Upper lobe of left lung (tissue), 6 donors: ENCODE data around the gene AURKAIP1. TPM values are rescaled to one million over a fixed set of nuclear protein-coding genes. Genes with fewer than 3 reads are reported as not detected.

ENCODE experiments used
- ATAC-seq, 2 donors: fragments of 200-7000 bp; cut with Tn5 transposase; one replicate each; pipeline ENCODE4 v1.9.1; 2022; ENCODE audit warnings: mild to moderate bottlenecking in 2 of 2, moderate library complexity in 2 of 2; ENCODE audit not compliant: low FRiP score in 2 of 2
- DNase-seq, 2 donors: peaks; one replicate each; pipeline ENCODE4 v3.0.0-alpha.2; 2019 to 2020
- H3K27ac ChIP-seq, 4 donors: fragments of 200-600 bp; sonication (generic); one replicate each; pipeline ENCODE4 v1.5.1; 2016 to 2019
- H3K27me3 ChIP-seq, 4 donors: fragments of 200-600 bp; sonication (generic); one replicate each; pipeline ENCODE4 v1.5.1; 2017 to 2019
- H3K36me3 ChIP-seq, 4 donors: fragments of 200-600 bp; sonication (generic); one replicate each; pipeline ENCODE4 v1.5.1; 2016 to 2019
- H3K4me1 ChIP-seq, 4 donors: fragments of 200-600 bp; sonication (generic); one replicate each; pipeline ENCODE4 v1.5.1; 2018 to 2019
- H3K4me3 ChIP-seq, 4 donors: fragments of 200-600 bp; sonication (generic); one replicate each; pipeline ENCODE4 v1.5.1; 2017 to 2019; ENCODE audit warnings: mild to moderate bottlenecking in 2 of 4, moderate library complexity in 1 of 4
- H3K9me3 ChIP-seq, 4 donors: fragments of 200-600 bp; sonication (generic); one replicate each; pipeline ENCODE4 v1.5.1; 2018 to 2019
- EP300 ChIP-seq, 4 donors: sonication (generic); formaldehyde crosslinking; IDR thresholded peaks; one replicate each; pipeline ENCODE4 v1.5.1; 2017; ENCODE audit warnings: antibody characterized with exemption in 4 of 4, control low read depth in 2 of 4
- POLR2A ChIP-seq, 4 donors: fragments of 450-650 bp; IDR thresholded peaks; one replicate each; pipeline ENCODE4 v1.5.1; 2016 to 2017; ENCODE audit warnings: antibody characterized with exemption in 4 of 4, mild to moderate bottlenecking in 2 of 4
- POLR2AphosphoS5 ChIP-seq, 2 donors: sonication (generic); formaldehyde crosslinking; IDR thresholded peaks; one replicate each; pipeline ENCODE4 v1.5.1; 2017; ENCODE audit warnings: antibody characterized with exemption in 2 of 2
- WGBS, 2 donors: methylation state at CpG; one replicate each; pipeline ENCODE4 v1.1.5; 2017 to 2018; 5-methylcytosine and 5-hydroxymethylcytosine counted together
- total RNA-seq, 6 donors: library from RNA; depleted of rRNA in 4 of 6; stranded (reverse); fragments of >200 nt in 4 of 6; gene quantifications; one replicate each; pipeline versions ENCODE4 v1.1.0 to v1.2.1, GENCODE V29; 2016 to 2021
- TF ChIP-seq, protein P1 (sequence below), 6 experiments: fragments of 450-650 bp in 4 of 6; fragments of 200-600 bp in 2 of 6; sonication (generic) in 2 of 6; IDR thresholded peaks; one replicate each; pipeline ENCODE4 v1.5.1; 2016 to 2019; ENCODE audit warnings: antibody characterized with exemption in 6 of 6
- donor health status: DM: no; HTN: no; CAD: no; lungs with moderate emphysema.
- donor health status: DM: no; HTN: yes; CAD: no; lungs with severe emphysema.

AURKAIP1 gene
- total RNA-seq, 6 donors from 2014 or later, result 76.0 to 149 (median 119) TPM

DNA sequence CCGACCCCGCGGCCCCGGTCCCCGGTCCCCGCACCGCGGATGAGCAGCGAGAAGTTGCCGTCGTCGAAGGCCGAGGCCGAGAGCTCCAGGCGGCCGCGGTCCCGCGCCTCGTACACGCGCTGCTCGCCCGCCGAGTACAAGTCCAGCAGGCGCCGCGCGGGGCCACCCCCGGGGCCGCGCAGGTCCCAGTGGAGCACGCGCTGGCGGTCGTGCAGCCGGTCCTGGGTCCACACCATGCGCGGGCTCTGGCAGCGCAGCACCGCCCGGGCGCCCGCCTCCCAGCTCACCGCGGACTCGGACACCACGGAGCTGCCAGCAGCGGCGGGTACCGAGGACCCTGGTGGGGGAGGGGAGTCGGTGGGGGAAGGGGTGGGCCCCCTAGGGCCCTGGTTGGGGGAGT lies 19.6 kb downstream of the AURKAIP1 start:
- Histone ChIP-seq H3K36me3 (peaks cover 0 to 6% (median 0%) of the 10 kb centered on the region in 4 donors), H3K27ac (peak overlapping the region in 2 of 4 donors; percentile 42 to 81), H3K4me3 (peak overlapping the region in 3 of 4 donors; percentile 9 to 30 (median 29)), H3K4me1 (peaks cover 31 to 69% (median 63%) of the 10 kb centered on the region in 4 donors), H3K27me3 (peaks cover 2 to 54% (median 29%) of the 10 kb centered on the region in 4 donors), H3K9me3 (no peaks in the 10 kb centered on the region)
- ATAC-seq (no peak), DNase-seq (peak in 1 of 2 donors; percentile 91)
- TF ChIP-seq, protein P1, sequence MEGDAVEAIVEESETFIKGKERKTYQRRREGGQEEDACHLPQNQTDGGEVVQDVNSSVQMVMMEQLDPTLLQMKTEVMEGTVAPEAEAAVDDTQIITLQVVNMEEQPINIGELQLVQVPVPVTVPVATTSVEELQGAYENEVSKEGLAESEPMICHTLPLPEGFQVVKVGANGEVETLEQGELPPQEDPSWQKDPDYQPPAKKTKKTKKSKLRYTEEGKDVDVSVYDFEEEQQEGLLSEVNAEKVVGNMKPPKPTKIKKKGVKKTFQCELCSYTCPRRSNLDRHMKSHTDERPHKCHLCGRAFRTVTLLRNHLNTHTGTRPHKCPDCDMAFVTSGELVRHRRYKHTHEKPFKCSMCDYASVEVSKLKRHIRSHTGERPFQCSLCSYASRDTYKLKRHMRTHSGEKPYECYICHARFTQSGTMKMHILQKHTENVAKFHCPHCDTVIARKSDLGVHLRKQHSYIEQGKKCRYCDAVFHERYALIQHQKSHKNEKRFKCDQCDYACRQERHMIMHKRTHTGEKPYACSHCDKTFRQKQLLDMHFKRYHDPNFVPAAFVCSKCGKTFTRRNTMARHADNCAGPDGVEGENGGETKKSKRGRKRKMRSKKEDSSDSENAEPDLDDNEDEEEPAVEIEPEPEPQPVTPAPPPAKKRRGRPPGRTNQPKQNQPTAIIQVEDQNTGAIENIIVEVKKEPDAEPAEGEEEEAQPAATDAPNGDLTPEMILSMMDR (IDR thresholded peaks at IDR 0.05), result no peak
- TF ChIP-seq EP300 (IDR thresholded peaks at IDR 0.05), result no peak
- no peak for TF ChIP-seq POLR2AphosphoS5 (IDR thresholded peaks at IDR 0.05)
- TF ChIP-seq POLR2A (IDR thresholded peaks at IDR 0.05), result no peak
- 13% methylated on average over 17 of the region's 52 CpGs; no CpG with 5 or more reads in 1 of the 2 donors for WGBS, 2 donors

DNA sequence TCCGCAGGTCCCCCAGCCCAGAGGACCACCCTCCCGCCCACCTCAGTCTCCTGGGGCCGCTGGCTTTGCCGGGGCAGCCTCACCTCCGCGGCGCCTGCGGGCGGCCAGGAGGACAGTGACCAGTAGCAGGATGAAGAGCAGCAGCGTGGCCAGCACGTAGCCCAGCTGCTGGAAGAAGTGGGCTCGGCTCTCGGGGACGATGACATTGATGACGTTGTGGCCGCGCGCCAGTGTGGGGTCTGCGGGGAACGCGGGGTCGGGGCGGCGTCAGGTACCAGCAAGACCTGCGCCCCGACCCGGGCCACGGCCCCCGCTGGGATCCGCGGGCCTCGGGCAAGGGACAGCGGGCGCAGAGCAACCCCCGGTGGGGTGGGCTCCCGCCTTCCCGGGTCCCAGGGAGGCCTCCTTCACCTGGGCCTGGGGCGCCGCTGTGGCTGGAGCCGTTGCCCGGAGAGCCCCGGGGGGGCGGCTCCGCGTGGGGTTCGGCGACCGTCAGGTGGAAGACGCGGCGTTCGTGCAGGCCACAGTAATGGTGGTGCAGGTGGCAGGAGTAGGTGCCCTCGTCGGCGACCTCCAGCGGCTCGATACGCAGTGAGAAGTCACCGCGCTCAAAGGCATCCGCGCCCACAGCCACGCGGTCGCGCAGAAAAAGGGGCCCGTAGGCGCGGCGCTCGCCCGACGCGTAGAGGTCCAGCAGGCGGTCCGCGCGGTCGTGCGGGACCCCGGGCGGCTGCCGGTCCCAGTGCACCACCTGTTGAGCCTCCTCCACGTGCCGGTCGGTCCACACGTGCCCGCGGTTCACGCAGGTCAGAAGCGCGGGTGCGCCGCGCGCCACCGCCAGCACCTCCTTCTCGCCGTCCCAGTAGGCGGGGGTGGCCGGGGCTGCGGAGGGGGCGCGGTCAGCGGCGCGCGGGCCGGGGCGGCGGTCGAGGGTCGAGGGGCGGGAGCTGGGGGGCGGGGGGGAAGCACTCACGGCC lies 20.4 kb downstream of the AURKAIP1 start:
- Histone ChIP-seq H3K9me3 (no peaks in the 10 kb centered on the region), H3K4me3 (peak overlapping the region in 3 of 4 donors; percentile 9 to 30 (median 29)), H3K36me3 (peaks cover 0 to 6% (median 0%) of the 10 kb centered on the region in 4 donors), H3K27ac (peak overlapping the region in 1 of 4 donors; percentile 48), H3K4me1 (peaks cover 30 to 69% (median 57%) of the 10 kb centered on the region in 4 donors), H3K27me3 (peaks cover 2 to 54% (median 29%) of the 10 kb centered on the region in 4 donors)
- 42 to 54% methylated on average over 37 to 89 of the region's 116 CpGs for WGBS, 2 donors
- TF ChIP-seq POLR2A (IDR thresholded peaks at IDR 0.05) (peak in 1 of 4 donors; percentile 5), POLR2AphosphoS5 (IDR thresholded peaks at IDR 0.05) (no peak)
- DNase-seq (peak in 1 of 2 donors; percentile 87), ATAC-seq (no peak)

DNA sequence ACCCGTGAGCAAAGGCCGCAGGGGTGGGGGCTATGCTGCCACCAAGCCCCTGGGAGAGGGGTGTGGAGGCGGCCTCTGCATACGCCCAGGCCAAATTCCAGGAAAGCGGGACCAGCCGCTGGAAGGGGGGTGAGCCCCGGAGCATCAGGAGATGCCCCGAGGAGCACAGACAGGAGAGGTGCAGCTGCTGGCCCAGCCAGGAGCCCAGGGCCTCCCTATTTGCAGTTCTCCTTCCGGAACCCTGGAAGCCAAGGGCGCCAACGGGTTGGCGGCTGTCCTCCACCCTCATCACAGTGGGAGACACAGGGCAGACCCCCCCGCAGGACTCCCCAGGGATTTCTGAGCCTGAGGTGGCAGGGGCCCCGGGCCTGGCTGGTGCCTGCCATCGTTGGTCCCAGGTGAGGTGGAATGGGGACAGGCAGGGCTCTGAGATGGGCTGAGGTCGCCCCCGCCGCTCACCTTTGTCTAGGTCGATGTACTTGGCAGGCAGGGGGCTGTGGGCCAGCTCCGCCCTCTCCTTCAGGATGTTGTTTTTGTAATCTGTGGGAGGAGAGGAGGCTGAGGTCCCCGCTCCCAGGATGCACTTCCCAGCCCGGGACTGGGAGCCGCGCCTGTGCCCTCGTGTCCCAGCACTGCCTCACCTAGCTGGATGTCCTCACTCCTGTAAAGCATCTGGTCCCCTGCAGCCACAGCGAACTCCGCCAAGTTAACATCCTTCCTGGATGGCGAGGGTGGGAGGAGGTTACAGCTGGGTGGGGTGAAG lies 21.4 kb downstream of the AURKAIP1 start:
- ATAC-seq, result no peak
- Histone ChIP-seq H3K4me3 (no peak overlapping the region), H3K9me3 (no peaks in the 10 kb centered on the region), H3K27ac (peak overlapping the region in 2 of 4 donors; percentile 26 to 48), H3K4me1 (peaks cover 30 to 66% (median 51%) of the 10 kb centered on the region in 4 donors), H3K27me3 (peaks cover 2 to 54% (median 29%) of the 10 kb centered on the region in 4 donors), H3K36me3 (peaks cover 0 to 6% (median 0%) of the 10 kb centered on the region in 4 donors)
- TF ChIP-seq POLR2AphosphoS5 (IDR thresholded peaks at IDR 0.05) (no peak), POLR2A (IDR thresholded peaks at IDR 0.05) (no peak)
- TF ChIP-seq, protein P1 (IDR thresholded peaks at IDR 0.05), result no peak
- DNase-seq, result peak in 1 of 2 donors; percentile 76
- WGBS, 2 donors, result 24 to 33% methylated on average over 4 to 26 of the region's 28 CpGs

DNA sequence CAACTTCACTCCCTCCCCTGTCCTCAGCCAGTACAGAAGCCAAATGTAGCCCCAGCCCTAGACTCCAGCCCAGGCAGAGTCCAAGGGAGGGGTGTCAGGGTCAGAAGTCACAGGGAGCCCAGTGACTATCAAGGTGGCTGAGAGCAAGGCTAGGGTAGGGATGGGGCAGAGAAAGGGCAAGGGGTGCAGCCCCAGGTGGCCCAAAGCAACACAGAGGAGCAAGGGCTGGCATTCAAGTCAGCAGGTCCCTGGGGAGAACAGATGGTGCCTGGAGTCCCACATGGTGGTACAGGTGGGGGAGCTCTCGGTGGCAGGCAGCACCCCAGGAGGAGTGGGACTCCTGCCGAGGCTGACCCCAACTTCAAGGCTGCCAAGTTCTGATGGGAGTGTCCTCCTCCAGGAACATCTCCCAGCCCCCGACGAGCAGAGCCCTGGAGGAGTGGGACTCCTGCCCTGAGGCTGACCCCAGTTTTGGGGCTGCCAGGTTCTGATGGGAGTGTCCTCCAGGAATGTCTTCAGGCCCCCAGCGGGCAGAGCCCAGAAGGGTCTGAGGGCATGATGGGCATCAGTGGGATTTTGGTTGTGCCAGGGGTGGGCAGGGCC lies 22.1 kb downstream of the AURKAIP1 start:
- 30 to 31% methylated on average over 2 to 4 of the region's 5 CpGs for WGBS, 2 donors
- ATAC-seq, result no peak
- no peaks in the 10 kb centered on the region for H3K9me3 ChIP-seq
- peak in 1 of 2 donors; percentile 25 for DNase-seq
- peaks cover 32 to 66% (median 53%) of the 10 kb centered on the region in 4 donors for H3K4me1 ChIP-seq
- H3K36me3 ChIP-seq, result peaks cover 0 to 6% (median 0%) of the 10 kb centered on the region in 4 donors
- no peak overlapping the region for H3K4me3 ChIP-seq
- peak overlapping the region in 3 of 4 donors; percentile 48 to 70 (median 52) for H3K27ac ChIP-seq
- peaks cover 2 to 47% (median 28%) of the 10 kb centered on the region in 4 donors for H3K27me3 ChIP-seq
- TF ChIP-seq, protein P1 (IDR thresholded peaks at IDR 0.05), result no peak
- TF ChIP-seq POLR2A (IDR thresholded peaks at IDR 0.05) (no peak), POLR2AphosphoS5 (IDR thresholded peaks at IDR 0.05) (no peak), EP300 (IDR thresholded peaks at IDR 0.05) (no peak)
